ENCODE results near the gene OR8B2.

OR8B2 gene, protein sequence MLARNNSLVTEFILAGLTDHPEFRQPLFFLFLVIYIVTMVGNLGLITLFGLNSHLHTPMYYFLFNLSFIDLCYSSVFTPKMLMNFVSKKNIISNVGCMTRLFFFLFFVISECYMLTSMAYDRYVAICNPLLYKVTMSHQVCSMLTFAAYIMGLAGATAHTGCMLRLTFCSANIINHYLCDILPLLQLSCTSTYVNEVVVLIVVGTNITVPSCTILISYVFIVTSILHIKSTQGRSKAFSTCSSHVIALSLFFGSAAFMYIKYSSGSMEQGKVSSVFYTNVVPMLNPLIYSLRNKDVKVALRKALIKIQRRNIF

GRCh38 chr11:124384399-124384798 lies at the start of gene OR8B2:
OR8B2 (minus strand) TSS chr11:124384499; CDS start chr11:124383343, 1,156 bp downstream.
- intact Hi-C loops (cut with DNase I; ENCODE audit: low total_unique reads) = no loop called here

GRCh38 chr11:124429599-124429998 lies 45.3 kb upstream of the OR8B2 start:
- Histone ChIP-seq H3K4me1 (no peaks in the 10 kb centered on the region), H3K27ac (no peak overlapping the region), H3K9me3 (no peaks in the 10 kb centered on the region), H3K36me3 (no peaks in the 10 kb centered on the region), H3K27me3 (no peaks in the 10 kb centered on the region), H3K4me3 (no peak overlapping the region)
- DNase-seq = no peak
- intact Hi-C loops (cut with DNase I; ENCODE audit: low total_unique reads) = no loop called here
- no peak for TF ChIP-seq CTCF (IDR thresholded peaks at IDR 0.05)

More at GRCh38 chr11:124384399-124384798, at the start of gene OR8B2:
- H3K9me3 ChIP-seq = no peaks in the 10 kb centered on the region
- H3K36me3 ChIP-seq = no peaks in the 10 kb centered on the region
- H3K4me3 ChIP-seq = no peak within 1 kb of the TSS
- no peak within 1 kb of the TSS for H3K27ac ChIP-seq
- no peak for DNase-seq
- no peaks in the 10 kb centered on the region for H3K4me1 ChIP-seq
- no peak for TF ChIP-seq CTCF (IDR thresholded peaks at IDR 0.05)
- H3K27me3 ChIP-seq = no peaks in the 10 kb centered on the region

DNA sequence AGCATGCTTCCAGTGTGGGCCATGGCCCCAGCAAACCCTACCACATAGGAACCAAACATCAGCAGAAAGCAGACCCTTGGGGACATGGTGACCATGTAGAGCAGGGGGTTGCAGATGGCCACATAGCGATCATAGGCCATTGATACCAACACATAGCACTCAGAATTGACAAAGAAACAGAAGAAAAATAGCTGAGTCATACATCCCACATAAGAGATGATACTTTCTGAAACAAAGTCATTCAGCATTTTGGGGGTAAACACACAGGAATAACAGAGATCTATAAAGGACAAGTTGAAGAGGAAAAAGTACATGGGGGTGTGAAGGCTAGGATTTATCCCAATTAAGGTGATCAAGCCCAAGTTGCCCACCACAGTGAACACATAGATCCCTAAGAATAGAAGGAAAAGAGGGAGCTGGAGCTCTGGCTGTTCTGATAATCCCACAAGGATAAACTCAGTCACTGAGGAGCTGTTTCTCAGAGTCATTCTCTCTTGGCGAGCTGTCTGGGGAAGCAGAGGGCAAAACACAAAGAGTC lies 40.2 kb upstream of the OR8B2 start, which contains the start of gene OR8B4:
Gene OR8B4, minus strand, starts transcription at position 488 of the 538 bp plus-strand sequence. Its CDS starts 0 bp downstream, at position 488.
- Histone ChIP-seq H3K27ac (no peak within 1 kb of the TSS), H3K4me1 (no peaks in the 10 kb centered on the region), H3K36me3 (no peaks in the 10 kb centered on the region), H3K27me3 (no peaks in the 10 kb centered on the region), H3K9me3 (no peaks in the 10 kb centered on the region), H3K4me3 (no peak within 1 kb of the TSS)
- intact Hi-C loops (cut with DNase I; ENCODE audit: low total_unique reads) = no loop called here
- no peak for TF ChIP-seq CTCF (IDR thresholded peaks at IDR 0.05)
- no peak for DNase-seq

DNA sequence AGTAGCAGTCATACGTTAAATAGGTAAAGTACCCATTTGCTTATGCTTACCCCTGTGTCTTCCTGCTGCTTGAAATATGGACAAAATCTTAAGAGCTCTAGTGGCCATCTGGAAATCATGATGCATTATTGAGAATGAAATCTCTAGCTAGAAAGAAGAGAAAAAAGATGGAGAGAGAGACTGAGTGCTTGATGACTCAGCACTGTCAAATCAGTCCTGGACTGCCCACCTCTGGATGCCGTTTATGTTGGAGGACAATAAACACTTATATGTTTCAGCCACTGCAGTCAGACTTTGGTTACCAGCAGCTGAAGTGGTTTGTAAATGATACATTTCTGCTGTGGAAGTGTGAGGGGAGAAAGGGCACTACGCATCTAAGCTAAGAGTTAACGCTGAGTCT lies 36.7 kb upstream of the OR8B2 start:
- H3K36me3 ChIP-seq = no peaks in the 10 kb centered on the region
- intact Hi-C loops (cut with DNase I; ENCODE audit: low total_unique reads) = no loop called here

DNA sequence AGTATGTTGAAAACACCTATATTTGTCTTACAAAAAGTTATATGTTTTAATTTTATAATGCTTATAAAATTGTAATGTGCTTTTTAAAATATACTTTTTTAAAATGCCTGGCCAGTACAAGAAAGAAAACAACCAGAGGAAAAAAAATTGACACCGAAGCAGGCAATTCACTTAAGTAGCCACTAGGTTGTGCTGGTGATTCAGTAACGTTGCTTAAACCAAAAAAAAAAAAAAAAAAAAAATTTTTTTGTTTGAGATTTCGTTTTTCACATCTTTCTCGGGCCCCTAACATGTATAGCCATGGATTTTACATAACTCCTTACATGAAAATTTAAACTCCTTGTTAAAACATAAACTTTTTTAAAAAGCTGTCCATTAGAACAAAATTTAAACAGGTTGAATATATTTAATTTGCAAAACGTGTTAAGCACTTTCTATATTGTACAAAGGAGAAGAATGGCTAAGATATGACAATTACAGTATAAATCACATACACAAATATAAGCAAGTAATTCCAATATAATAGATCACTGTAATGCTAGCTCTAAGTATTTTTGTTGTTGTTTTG lies 31.1 kb upstream of the OR8B2 start:
- no peaks in the 10 kb centered on the region for H3K9me3 ChIP-seq
- intact Hi-C loops (cut with DNase I; ENCODE audit: low total_unique reads) = no loop called here
- H3K36me3 ChIP-seq = no peaks in the 10 kb centered on the region
- peak in 1 of 2 experiments; percentile 50 for TF ChIP-seq CTCF (IDR thresholded peaks at IDR 0.05)
- no peak for DNase-seq
- no peaks in the 10 kb centered on the region for H3K4me1 ChIP-seq
- no peak overlapping the region for H3K27ac ChIP-seq
- H3K27me3 ChIP-seq = peaks cover 0 to 4% of the 10 kb centered on the region in 2 donors
- no peak overlapping the region for H3K4me3 ChIP-seq

More for the DNA sequence above, 36.7 kb upstream of the OR8B2 start:
- Histone ChIP-seq H3K4me3 (no peak overlapping the region), H3K9me3 (no peaks in the 10 kb centered on the region), H3K27me3 (no peaks in the 10 kb centered on the region), H3K4me1 (no peaks in the 10 kb centered on the region), H3K27ac (no peak overlapping the region)
- no peak for DNase-seq
- TF ChIP-seq CTCF (IDR thresholded peaks at IDR 0.05) = no peak
